Measurements from ENCODE around the gene ADGRG3. TPM values are rescaled to one million over a fixed set of nuclear protein-coding genes. Genes with fewer than 3 reads are reported as not detected.

The ADGRG3 gene
- total and polyA plus RNA-seq, 2 experiments from 2014 or later: not detected

- no peak overlapping the region for H3K4me2 ChIP-seq
- no peaks in the 10 kb centered on the region for H4K20me1 ChIP-seq (ENCODE audit: insufficient read depth, poor library complexity, severe bottlenecking)
- H3K9me3 ChIP-seq (ENCODE audit: low read depth): no peaks in the 10 kb centered on the region
- WGBS (ENCODE audit: low lambda C conversion rate, missing lambda C conversion rate): 86% methylated on average over 5 of the region's 5 CpGs
- no peak for DNase-seq (ENCODE audit: low spot score)
- H3K9me2 ChIP-seq (replicated peaks; ENCODE audit: insufficient read depth): no peaks in the 10 kb centered on the region
- peaks cover 5% of the 10 kb centered on the region for H3K4me1 ChIP-seq (ENCODE audit: insufficient read depth)
- H3K79me2 ChIP-seq: no peaks in the 10 kb centered on the region
- H3K4me3 ChIP-seq: no peak overlapping the region
- TF ChIP-seq EZH2 (IDR thresholded peaks at IDR 0.05; ENCODE audit: borderline replicate concordance) (no peak), CTCF (IDR thresholded peaks at IDR 0.05; ENCODE audit: poor library complexity) (no peak), EZH2phosphoT487 (IDR thresholded peaks at IDR 0.05; ENCODE audit: low read depth, severe bottlenecking, unreplicated experiment) (no peak)
- no peaks in the 10 kb centered on the region for H3K36me3 ChIP-seq (replicated peaks; ENCODE audit: insufficient read depth, low read depth)
- no peak overlapping the region for H3K27ac ChIP-seq
- H2AFZ ChIP-seq: no peak overlapping the region
- no peaks in the 10 kb centered on the region for H3K27me3 ChIP-seq
Observed at GRCh38 chr16:57695680-57696069, 27.6 kb downstream of the ADGRG3 start.

- H3K4me1 ChIP-seq (ENCODE audit: insufficient read depth): peaks cover 11% of the 10 kb centered on the region
- DNase-seq (ENCODE audit: low spot score): no peak
Observed at GRCh38 chr16:57696240-57696639, 28.1 kb downstream of the ADGRG3 start.

GRCh38 chr16:57697896-57698537 is 29.9 kb downstream of the ADGRG3 start:
- no peak for DNase-seq (ENCODE audit: low spot score)
- no peaks in the 10 kb centered on the region for H4K20me1 ChIP-seq (ENCODE audit: insufficient read depth, poor library complexity, severe bottlenecking)
- no peak overlapping the region for H2AFZ ChIP-seq
- H3K27ac ChIP-seq: no peak overlapping the region
- no peak overlapping the region for H3K4me2 ChIP-seq
- no peaks in the 10 kb centered on the region for H3K36me3 ChIP-seq (replicated peaks; ENCODE audit: insufficient read depth, low read depth)
- 95% methylated on average over 17 of the region's 17 CpGs for WGBS (ENCODE audit: low lambda C conversion rate, missing lambda C conversion rate)
- H3K9me2 ChIP-seq (replicated peaks; ENCODE audit: insufficient read depth): no peaks in the 10 kb centered on the region
- TF ChIP-seq EZH2phosphoT487 (IDR thresholded peaks at IDR 0.05; ENCODE audit: low read depth, severe bottlenecking, unreplicated experiment) (no peak), CTCF (IDR thresholded peaks at IDR 0.05; ENCODE audit: poor library complexity) (no peak), EZH2 (IDR thresholded peaks at IDR 0.05; ENCODE audit: borderline replicate concordance) (no peak)
- H3K4me3 ChIP-seq: no peak overlapping the region
- no peaks in the 10 kb centered on the region for H3K27me3 ChIP-seq
- no peaks in the 10 kb centered on the region for H3K9me3 ChIP-seq (ENCODE audit: low read depth)
- no peaks in the 10 kb centered on the region for H3K79me2 ChIP-seq
- H3K4me1 ChIP-seq (ENCODE audit: insufficient read depth): peaks cover 19% of the 10 kb centered on the region

More at GRCh38 chr16:57696240-57696639, 28.1 kb downstream of the ADGRG3 start:
- Histone ChIP-seq H2AFZ (no peak overlapping the region), H3K9me3 (ENCODE audit: low read depth) (no peaks in the 10 kb centered on the region), H3K4me3 (no peak overlapping the region), H4K20me1 (ENCODE audit: insufficient read depth, poor library complexity, severe bottlenecking) (no peaks in the 10 kb centered on the region), H3K27ac (no peak overlapping the region), H3K4me2 (no peak overlapping the region), H3K27me3 (no peaks in the 10 kb centered on the region), H3K36me3 (replicated peaks; ENCODE audit: insufficient read depth, low read depth) (no peaks in the 10 kb centered on the region), H3K9me2 (replicated peaks; ENCODE audit: insufficient read depth) (no peaks in the 10 kb centered on the region), H3K79me2 (no peaks in the 10 kb centered on the region)
- no peak for TF ChIP-seq EZH2phosphoT487 (IDR thresholded peaks at IDR 0.05; ENCODE audit: low read depth, severe bottlenecking, unreplicated experiment)
- no peak for TF ChIP-seq EZH2 (IDR thresholded peaks at IDR 0.05; ENCODE audit: borderline replicate concordance)
- TF ChIP-seq CTCF (IDR thresholded peaks at IDR 0.05; ENCODE audit: poor library complexity): no peak
- WGBS (ENCODE audit: low lambda C conversion rate, missing lambda C conversion rate): 84% methylated on average over 7 of the region's 7 CpGs
